Parathyroid adenoma (tissue), 2 donors: Measurements from ENCODE around the gene OPHN1.
"Not testable (repeated sequence)": the region's sequence is repeated elsewhere in the genome, so short reads cannot be mapped to it uniquely, and the experiment has no call there.

Experiments
- H2AFZ ChIP-seq: fragments of 300-600 bp; sonication (generic); one replicate; pipeline ENCODE4 v1.7.0; 2017; ENCODE audit warnings: antibody characterized with exemption, mild to moderate bottlenecking
- H3K27ac ChIP-seq: fragments of 300-600 bp; sonication (generic); one replicate; pipeline ENCODE4 v1.7.0; 2017
- H3K27me3 ChIP-seq: fragments of 300-600 bp; sonication (generic); one replicate; pipeline ENCODE4 v1.7.0; 2017; ENCODE audit warnings: low read length; ENCODE audit not compliant: control insufficient read depth, insufficient read depth
- H3K36me3 ChIP-seq: fragments of 300-600 bp; sonication (generic); one replicate; pipeline ENCODE4 v1.7.0; 2017; ENCODE audit warnings: low read length; ENCODE audit not compliant: control insufficient read depth, insufficient read depth
- H3K4me1 ChIP-seq: fragments of 300-600 bp; sonication (generic); one replicate; pipeline ENCODE4 v1.7.0; 2017; ENCODE audit warnings: control low read depth
- H3K4me2 ChIP-seq: fragments of 300-600 bp; sonication (generic); one replicate; pipeline ENCODE4 v1.7.0; 2017; ENCODE audit warnings: low read length
- H3K4me3 ChIP-seq: fragments of 300-600 bp; sonication (generic); one replicate; pipeline ENCODE4 v1.7.0; 2017; ENCODE audit warnings: low read depth, low read length
- H3K79me2 ChIP-seq: fragments of 300-600 bp; sonication (generic); one replicate; pipeline ENCODE4 v1.7.0; 2017; ENCODE audit warnings: control low read depth
- H3K9ac ChIP-seq: fragments of 300-600 bp; sonication (generic); one replicate; pipeline ENCODE4 v1.7.0; 2017; ENCODE audit warnings: mild to moderate bottlenecking
- H3K9me3 ChIP-seq: fragments of 300-600 bp; sonication (generic); one replicate; pipeline ENCODE4 v1.7.0; 2017; ENCODE audit warnings: low read length; ENCODE audit not compliant: control insufficient read depth
- CTCF ChIP-seq: fragments of 300-600 bp; sonication (generic); IDR thresholded peaks from one replicate; pipeline ENCODE4 v1.7.0; 2017; ENCODE audit warnings: antibody characterized with exemption, mild to moderate bottlenecking
- donor health status: primary hyperparathyroidism.

Gene OPHN1

GRCh38 chrX:68402094-68402493 is 31.2 kb downstream of the OPHN1 start:
- no peak overlapping the region for H3K4me2 ChIP-seq
- H3K27me3 ChIP-seq, result no peaks in the 10 kb centered on the region
- no peaks in the 10 kb centered on the region for H3K9me3 ChIP-seq
- H3K4me3 ChIP-seq, result no peak overlapping the region
- H3K9ac ChIP-seq, result no peak overlapping the region
- H3K27ac ChIP-seq, result no peak overlapping the region
- peaks cover 7% of the 10 kb centered on the region for H3K4me1 ChIP-seq
- no peaks in the 10 kb centered on the region for H3K36me3 ChIP-seq
- H3K79me2 ChIP-seq, result no peaks in the 10 kb centered on the region
- H2AFZ ChIP-seq, result no peak overlapping the region
- no peak for TF ChIP-seq CTCF

- H3K9ac ChIP-seq, result no peak overlapping the region
- H3K9me3 ChIP-seq, result no peaks in the 10 kb centered on the region
- H3K4me1 ChIP-seq, result peaks cover 5% of the 10 kb centered on the region
- H3K79me2 ChIP-seq, result no peaks in the 10 kb centered on the region
- no peak overlapping the region for H3K4me2 ChIP-seq
- TF ChIP-seq CTCF, result no peak
- no peak overlapping the region for H3K27ac ChIP-seq
- H2AFZ ChIP-seq, result no peak overlapping the region
- H3K27me3 ChIP-seq, result no peaks in the 10 kb centered on the region
- H3K36me3 ChIP-seq, result no peaks in the 10 kb centered on the region
- H3K4me3 ChIP-seq, result no peak overlapping the region
Measured at GRCh38 chrX:68398291-68398690, 35.0 kb downstream of the OPHN1 start.

GRCh38 chrX:68396953-68397352 is 36.3 kb downstream of the OPHN1 start:
- H3K4me2 ChIP-seq, result no peak overlapping the region

DNA sequence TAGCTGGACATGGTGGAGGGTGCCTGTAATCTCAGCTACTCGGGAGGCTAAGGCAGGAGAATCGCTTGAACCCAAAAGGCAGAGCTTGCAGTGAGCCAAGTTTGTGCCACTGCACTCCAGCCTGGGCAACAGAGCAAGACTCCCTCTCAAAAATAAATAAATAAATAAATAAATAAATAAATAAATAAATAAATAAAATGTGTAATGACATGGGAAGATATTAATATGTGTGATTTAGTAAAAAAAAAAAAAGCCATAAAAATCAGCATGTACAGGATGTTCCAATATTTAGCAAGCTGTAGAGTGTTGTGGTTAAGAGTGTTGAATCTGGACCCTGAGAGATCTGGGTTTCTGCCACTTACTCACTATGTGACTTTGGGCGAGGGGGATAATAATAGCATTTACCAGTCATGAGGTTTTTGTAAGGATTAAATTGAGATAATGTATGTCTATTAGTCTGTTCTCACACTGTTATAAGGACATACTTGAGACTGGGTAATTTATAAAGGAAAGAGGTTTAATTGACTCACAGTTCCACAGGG is 43.8 kb downstream of the OPHN1 start:
- not testable (repeated sequence) for H3K4me2 ChIP-seq

More at GRCh38 chrX:68396953-68397352, 36.3 kb downstream of the OPHN1 start:
- Histone ChIP-seq H3K27me3 (no peaks in the 10 kb centered on the region), H3K9ac (no peak overlapping the region), H2AFZ (no peak overlapping the region), H3K79me2 (no peaks in the 10 kb centered on the region), H3K4me1 (no peaks in the 10 kb centered on the region), H3K27ac (no peak overlapping the region), H3K9me3 (no peaks in the 10 kb centered on the region), H3K36me3 (no peaks in the 10 kb centered on the region), H3K4me3 (no peak overlapping the region)
- no peak for TF ChIP-seq CTCF

DNA sequence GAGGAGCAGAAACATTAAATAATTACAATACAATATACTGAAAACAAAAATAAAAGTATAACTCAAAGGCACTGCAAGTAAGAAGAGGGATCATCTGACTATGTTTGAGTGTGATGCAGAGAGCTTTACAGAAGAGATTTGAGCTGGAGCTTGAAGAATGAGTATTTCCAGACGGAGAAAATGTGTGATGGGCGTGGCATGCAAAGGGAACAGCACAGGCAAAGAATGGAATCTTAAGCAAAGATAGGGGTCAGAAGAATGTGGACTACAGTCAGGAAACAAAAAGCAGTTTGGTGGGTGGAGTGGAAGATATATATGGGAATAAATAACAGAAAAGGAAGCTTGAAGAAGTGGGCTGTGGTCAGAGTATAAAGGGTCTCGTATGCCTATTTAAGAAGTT is 45.5 kb downstream of the OPHN1 start:
- no peaks in the 10 kb centered on the region for H3K27me3 ChIP-seq
- no peaks in the 10 kb centered on the region for H3K36me3 ChIP-seq
- no peaks in the 10 kb centered on the region for H3K4me1 ChIP-seq
- no peak overlapping the region for H3K4me3 ChIP-seq
- H3K27ac ChIP-seq, result no peak overlapping the region
- no peak overlapping the region for H3K9ac ChIP-seq
- H3K79me2 ChIP-seq, result no peaks in the 10 kb centered on the region
- no peaks in the 10 kb centered on the region for H3K9me3 ChIP-seq
- H3K4me2 ChIP-seq, result no peak overlapping the region
- H2AFZ ChIP-seq, result no peak overlapping the region
- TF ChIP-seq CTCF, result no peak

More for the DNA sequence above, 43.8 kb downstream of the OPHN1 start:
- H2AFZ ChIP-seq, H3K9ac ChIP-seq, H3K27ac ChIP-seq, H3K4me3 ChIP-seq, H3K27me3 ChIP-seq, H3K79me2 ChIP-seq, H3K36me3 ChIP-seq, H3K9me3 ChIP-seq, H3K4me1 ChIP-seq: not testable (repeated sequence)
